Measurements from ENCODE around the gene SERPIND1.
A peak's percentile ranks its signal among the peaks of the same experiment; 100 is the strongest.

Gene SERPIND1

GRCh38 chr22:20786536-20786979 lies 12.6 kb downstream of the SERPIND1 start:
- H3K27me3 Mint-ChIP-seq (ENCODE audit: low read depth) = no peaks in the 10 kb centered on the region
- H3K4me3 Mint-ChIP-seq = no peak overlapping the region
- peaks cover 16% of the 10 kb centered on the region for H3K4me1 Mint-ChIP-seq
- H3K27ac Mint-ChIP-seq = peak overlapping the region in 1 of 3 experiments; percentile 47
- TF ChIP-seq, protein P1, sequence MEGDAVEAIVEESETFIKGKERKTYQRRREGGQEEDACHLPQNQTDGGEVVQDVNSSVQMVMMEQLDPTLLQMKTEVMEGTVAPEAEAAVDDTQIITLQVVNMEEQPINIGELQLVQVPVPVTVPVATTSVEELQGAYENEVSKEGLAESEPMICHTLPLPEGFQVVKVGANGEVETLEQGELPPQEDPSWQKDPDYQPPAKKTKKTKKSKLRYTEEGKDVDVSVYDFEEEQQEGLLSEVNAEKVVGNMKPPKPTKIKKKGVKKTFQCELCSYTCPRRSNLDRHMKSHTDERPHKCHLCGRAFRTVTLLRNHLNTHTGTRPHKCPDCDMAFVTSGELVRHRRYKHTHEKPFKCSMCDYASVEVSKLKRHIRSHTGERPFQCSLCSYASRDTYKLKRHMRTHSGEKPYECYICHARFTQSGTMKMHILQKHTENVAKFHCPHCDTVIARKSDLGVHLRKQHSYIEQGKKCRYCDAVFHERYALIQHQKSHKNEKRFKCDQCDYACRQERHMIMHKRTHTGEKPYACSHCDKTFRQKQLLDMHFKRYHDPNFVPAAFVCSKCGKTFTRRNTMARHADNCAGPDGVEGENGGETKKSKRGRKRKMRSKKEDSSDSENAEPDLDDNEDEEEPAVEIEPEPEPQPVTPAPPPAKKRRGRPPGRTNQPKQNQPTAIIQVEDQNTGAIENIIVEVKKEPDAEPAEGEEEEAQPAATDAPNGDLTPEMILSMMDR (IDR thresholded peaks at IDR 0.05; ENCODE audit: unreplicated experiment in 3 of 3) = no peak
- no peaks in the 10 kb centered on the region for H3K9me3 Mint-ChIP-seq
- H3K36me3 Mint-ChIP-seq (ENCODE audit: low read depth) = peaks cover 27% of the 10 kb centered on the region

- H3K4me3 Mint-ChIP-seq = no peak overlapping the region
- H3K4me1 Mint-ChIP-seq = peaks cover 16% of the 10 kb centered on the region
- H3K9me3 Mint-ChIP-seq = no peaks in the 10 kb centered on the region
- peaks cover 29% of the 10 kb centered on the region for H3K36me3 Mint-ChIP-seq (ENCODE audit: low read depth)
- H3K27me3 Mint-ChIP-seq (ENCODE audit: low read depth) = peaks cover 1% of the 10 kb centered on the region
- no peak overlapping the region for H3K27ac Mint-ChIP-seq
- TF ChIP-seq, protein P1 (IDR thresholded peaks at IDR 0.05; ENCODE audit: unreplicated experiment in 3 of 3) = no peak
Observed at GRCh38 chr22:20787223-20787622, 13.3 kb downstream of the SERPIND1 start.

DNA sequence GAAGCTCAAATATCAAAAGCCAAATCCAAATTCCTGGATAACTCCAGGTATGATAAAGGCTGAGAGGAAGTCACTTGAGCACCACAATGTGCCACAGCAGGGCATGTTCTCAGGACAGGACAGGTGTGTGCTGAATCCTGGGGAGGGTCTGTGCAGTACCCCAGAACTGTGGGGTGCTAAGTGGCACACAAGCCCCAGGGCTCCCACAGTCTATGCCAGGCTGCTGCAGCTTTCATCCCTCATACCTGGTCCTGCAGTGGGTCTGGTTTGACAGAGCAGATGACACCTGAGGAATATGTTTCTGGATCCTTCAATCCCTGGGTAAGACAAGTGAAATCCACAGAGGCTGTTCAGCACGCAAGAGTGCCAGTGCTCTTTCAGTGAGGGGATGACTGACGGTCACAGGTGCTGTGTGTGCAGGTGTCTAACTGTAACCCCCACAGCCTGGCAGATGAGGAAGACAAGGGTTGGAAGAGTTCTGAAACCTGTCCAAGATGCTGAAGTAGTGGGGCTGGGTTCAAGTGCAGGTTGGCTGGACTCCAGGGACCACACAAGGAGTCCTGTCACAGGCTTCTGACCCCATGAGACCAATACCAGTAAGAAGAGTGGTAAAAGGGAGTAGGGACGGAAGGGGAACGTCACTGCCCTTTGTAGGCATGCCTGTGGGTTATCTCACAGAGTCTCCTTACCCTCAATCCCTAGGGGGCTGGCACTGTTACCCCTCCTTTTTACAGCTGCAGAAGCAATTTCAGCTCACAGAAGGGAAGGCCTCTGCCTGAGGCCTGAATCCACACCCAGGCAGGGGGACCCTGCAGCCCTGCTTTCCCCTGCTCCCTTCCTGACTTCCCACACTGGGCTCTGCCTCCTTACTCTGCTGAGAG lies 14.1 kb downstream of the SERPIND1 start:
- Mint-ChIP-seq H3K36me3 (ENCODE audit: low read depth) (peaks cover 35% of the 10 kb centered on the region), H3K4me1 (peaks cover 16% of the 10 kb centered on the region), H3K9me3 (no peaks in the 10 kb centered on the region), H3K27me3 (ENCODE audit: low read depth) (peaks cover 3% of the 10 kb centered on the region), H3K27ac (no peak overlapping the region), H3K4me3 (no peak overlapping the region)
- TF ChIP-seq, protein P1 (IDR thresholded peaks at IDR 0.05; ENCODE audit: unreplicated experiment in 3 of 3) = no peak

- Mint-ChIP-seq H3K4me1 (peaks cover 16% of the 10 kb centered on the region), H3K36me3 (ENCODE audit: low read depth) (peaks cover 35% of the 10 kb centered on the region), H3K9me3 (no peaks in the 10 kb centered on the region), H3K4me3 (no peak overlapping the region), H3K27ac (no peak overlapping the region), H3K27me3 (ENCODE audit: low read depth) (peaks cover 3% of the 10 kb centered on the region)
- TF ChIP-seq, protein P1 (IDR thresholded peaks at IDR 0.05; ENCODE audit: unreplicated experiment in 3 of 3) = no peak
Observed at GRCh38 chr22:20788627-20789344, 14.9 kb downstream of the SERPIND1 start.

DNA sequence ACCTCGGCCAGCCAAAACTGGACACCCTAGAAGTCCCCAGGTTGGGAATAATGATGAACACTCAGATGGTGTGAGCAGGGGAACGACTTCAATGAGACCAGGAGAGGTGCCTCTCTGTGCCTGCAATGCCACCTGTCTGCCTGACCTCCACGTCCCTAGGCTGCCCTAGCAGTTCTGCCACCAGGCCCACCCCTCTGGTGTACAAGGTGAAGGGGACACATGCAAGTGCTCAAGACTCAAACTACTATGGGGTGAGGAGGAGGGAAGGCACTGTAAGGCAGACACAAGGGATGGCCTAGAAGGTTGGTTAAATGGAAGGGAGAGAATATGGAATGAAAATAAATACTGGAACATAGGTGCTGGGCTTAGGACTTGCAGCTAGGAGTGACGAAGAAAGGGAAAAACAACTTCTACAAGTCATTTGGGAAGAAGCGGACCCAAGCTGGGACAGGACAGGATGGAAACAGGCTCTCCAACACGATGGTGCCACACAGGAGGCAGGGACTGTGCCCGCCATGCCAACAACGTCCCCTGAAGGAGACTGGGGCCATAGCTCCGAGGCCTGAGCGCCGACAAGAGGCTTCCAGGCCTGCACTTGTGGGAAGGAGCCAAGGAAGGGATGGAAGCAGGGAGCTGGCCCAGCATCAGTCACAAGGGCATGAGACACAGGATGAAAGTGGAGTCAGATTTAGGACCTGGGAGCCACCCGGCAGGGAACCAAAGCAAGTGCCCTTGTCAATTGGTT lies 18.5 kb downstream of the SERPIND1 start:
- H3K27me3 Mint-ChIP-seq (ENCODE audit: low read depth) = peaks cover 3% of the 10 kb centered on the region

More for the DNA sequence above, 18.5 kb downstream of the SERPIND1 start:
- Mint-ChIP-seq H3K4me3 (no peak overlapping the region), H3K4me1 (peaks cover 6% of the 10 kb centered on the region), H3K27ac (no peak overlapping the region), H3K9me3 (no peaks in the 10 kb centered on the region), H3K36me3 (ENCODE audit: low read depth) (peaks cover 52% of the 10 kb centered on the region)
- TF ChIP-seq, protein P1 (IDR thresholded peaks at IDR 0.05; ENCODE audit: unreplicated experiment in 3 of 3) = no peak
